Medulla oblongata (tissue), 1 donor: ENCODE measurements around the gene RPSA.
"Not testable (repeated sequence)": the region's sequence is repeated elsewhere in the genome, so short reads cannot be mapped to it uniquely, and the experiment has no call there.

Experiments used
- DNase-seq: peaks from one replicate; pipeline ENCODE4 v3.0.0-alpha.2; 2015; ENCODE audit errors: extremely low spot score

RPSA gene

DNA sequence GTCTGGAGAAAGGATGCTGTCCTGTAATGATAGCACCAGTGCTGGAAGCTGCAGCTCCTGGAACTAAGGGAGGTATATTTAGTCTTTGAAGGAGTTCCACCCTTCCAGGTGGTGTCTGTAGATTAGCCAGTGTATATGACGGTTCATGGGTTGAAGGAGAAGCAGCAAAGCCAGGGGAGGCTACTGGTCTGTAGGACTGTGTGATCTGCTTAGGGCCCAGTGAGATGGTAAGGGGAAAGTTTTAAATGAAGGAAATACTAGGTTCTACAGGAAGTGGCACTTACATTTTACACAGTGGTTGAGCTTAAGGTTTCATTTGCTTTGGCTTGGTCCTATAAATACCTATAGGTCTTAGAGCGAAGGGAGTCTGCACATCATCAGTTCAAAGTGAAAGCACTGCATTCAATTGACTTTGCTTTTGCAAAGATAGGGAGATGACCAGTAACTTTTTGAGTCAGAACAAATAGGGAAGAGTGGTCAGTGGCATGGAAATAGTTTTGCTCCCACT is 17.7 kb upstream of the RPSA start:
- no peak for DNase-seq

GRCh38 chr3:39390181-39390580 is 16.3 kb upstream of the RPSA start:
- DNase-seq: no peak

DNA sequence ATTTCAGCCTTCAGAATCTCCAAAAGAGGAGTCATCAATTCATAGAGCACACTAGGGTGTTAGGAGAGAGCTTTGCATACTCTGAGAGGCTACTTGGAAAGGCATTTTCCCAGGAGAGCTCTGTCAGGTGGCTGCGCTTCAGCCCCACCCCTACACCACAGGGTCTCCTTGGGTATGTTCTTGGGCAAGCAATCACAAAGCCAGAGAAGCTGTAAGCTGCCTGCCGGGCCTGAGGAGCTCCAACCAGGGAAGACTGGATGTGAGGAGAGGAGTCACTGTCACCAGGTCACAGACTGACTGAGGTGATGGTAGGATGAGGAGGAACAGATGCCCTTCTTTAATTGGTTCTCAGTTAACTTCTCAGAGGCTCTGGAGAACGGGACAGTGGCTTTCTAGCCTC is 9.8 kb upstream of the RPSA start:
- no peak for DNase-seq

DNA sequence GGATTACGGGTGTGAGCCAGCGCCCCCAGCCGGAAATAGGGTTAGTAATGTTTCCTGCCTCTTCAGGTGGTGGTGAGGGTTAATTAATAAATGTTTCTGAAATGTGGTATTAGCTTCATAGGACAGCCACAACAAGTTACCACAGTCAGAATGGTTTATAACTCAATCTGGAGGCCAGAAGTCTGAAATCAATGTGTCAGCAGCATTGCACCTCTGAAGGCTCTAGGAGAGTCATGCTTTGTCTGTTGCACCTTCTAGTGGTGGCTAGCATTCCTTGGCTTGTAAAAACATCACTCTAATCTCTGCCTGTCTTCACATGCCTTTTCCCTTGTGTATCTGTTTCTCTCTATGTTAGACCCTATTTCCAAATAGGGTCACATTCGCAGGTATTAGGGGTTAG is 7.8 kb upstream of the RPSA start:
- DNase-seq: no peak

- no peak for DNase-seq
These were observed 4.5 kb upstream of the RPSA start for GRCh38 chr3:39401983-39402382.

- DNase-seq: no peak
These were observed 1.4 kb upstream of the RPSA start for GRCh38 chr3:39404943-39405686.

GRCh38 chr3:39405687-39406367 is 693 bp upstream of the RPSA start:
- no peak for DNase-seq

DNA sequence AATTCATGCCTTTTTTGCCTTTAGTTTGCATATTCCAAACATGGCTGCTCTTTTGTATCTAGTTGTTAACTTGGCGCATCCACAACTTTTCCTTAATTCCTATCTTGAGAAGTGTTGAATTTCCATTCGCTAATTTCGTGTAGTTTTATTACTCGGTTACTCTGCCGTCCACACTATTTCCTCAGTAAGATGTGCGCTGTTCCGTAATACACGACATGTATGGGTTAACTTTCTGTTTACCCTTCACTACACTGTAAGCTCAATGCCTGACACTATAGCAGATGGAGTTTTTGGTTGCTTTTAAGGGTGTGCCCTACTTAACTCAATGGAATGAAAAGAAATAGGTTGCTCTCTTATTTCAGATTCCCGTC is 724 bp downstream of the RPSA start:
- no peak for DNase-seq

DNA sequence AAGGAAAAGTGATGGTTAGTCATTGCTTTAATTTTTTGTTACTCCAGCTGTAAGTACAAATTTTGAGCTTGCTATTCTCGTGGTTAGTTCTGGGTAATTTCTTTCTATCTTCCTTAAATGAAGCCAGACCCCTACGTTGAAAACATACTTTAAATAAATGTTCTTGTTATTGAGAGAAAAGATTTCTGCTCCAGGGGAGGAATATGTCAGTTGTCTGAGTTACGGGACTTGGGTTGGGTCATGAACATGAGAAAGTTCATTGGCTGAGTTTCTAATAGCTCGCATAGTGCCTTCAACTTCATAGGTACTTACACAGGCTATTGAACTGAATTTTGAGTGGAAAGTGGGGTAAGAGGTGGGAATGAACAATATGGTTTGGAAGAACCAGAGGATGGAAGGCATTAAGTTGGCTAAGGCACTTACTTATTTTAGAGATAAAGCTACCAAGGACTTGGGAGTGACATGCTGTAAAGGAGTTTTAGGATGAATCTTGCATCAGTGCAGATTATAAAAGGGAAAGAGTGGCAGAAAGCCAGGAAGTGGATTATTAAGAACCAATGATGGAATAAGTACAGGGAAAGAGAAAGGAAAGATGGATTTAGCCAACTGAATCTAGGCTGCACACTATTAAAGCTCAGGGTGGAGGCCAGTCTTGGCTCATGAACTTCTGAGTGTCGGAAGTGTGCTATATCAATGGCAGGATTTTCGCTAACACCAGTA is 1.4 kb downstream of the RPSA start:
- no peak for DNase-seq

- DNase-seq: no peak
These were observed 2.2 kb downstream of the RPSA start for GRCh38 chr3:39408493-39409372.

GRCh38 chr3:39409514-39410136 is 3.1 kb downstream of the RPSA start:
- DNase-seq: no peak

DNA sequence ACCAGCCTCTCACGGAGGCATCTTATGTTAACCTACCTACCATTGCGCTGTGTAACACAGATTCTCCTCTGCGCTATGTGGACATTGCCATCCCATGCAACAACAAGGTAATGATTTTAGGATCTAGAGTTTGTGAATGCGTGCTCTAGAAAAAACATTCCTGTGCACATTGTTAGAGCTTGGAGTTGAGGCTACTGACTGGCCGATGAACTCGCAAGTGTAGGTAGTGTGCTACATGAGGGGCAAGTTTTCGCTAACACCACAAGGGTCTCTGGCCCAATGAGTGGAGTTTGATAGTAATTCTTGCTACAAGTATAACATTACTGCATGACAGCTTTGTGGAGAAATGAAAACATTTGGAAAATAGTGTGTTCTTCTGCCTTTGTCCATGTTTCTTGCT is 4.4 kb downstream of the RPSA start:
- no peak for DNase-seq

DNA sequence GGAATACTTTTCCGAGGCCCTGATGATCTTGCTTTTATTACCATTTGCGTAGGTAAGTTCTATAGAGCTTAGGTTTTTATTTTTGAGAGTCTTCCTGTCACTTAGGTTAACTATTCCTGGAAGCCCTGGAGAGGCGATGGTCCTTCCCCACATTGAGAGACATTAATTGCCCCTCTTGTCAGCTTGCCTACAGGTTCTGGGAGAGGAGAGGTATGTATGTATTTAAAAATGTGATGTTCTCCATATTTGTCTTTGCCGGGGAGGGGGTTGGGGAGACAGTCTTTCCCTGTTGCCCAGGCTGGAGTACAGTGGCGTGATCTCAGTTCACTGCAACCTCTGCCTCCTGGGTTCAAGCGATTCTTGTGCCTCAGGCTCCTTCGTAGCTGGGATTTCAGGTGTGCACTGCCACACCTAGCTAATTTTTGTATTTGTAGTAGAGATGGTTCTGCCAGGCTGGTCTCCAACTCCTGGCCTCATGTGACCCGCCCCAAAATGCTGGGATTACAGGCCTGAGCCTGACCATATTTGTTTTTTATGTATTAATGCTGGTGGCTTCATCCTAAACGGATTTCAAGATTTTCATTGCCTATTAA is 6.2 kb downstream of the RPSA start:
- DNase-seq: no peak

DNA sequence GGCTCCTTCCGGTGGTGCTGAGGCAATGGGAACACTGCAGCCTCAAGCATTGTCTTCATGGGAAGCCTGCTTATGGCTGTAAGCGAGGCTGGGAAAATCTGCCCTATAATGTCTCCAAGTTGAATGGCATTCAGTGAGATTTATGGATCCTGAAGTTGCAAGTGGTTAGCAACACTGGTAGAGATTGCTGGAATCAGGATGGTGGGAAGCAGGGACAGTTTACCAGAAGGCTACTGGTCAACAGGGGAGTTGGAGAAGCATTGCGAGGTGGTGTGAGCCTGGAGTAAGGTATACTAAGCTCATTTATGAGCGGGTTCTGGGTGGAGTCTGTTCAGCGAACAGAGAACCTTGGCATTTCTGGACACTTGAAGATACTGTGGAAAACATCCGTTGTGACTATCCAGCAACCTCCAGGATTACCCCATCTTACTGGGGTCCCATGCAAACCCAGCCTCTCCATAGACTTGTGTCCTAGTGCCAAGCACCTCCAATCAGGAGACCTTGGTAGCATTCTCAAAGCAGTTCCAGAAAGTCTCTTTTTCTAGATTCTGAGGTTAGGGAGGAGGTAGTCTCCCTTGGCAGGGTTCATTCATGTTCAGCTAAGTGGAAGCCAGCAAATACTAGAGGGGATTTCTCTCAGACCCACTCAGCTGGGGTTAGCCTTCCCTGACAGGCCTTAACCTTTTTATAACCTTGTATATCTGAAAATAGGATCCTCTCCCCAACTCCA is 7.3 kb downstream of the RPSA start:
- DNase-seq: no peak

GRCh38 chr3:39414421-39414907 is 7.9 kb downstream of the RPSA start:
- no peak for DNase-seq

DNA sequence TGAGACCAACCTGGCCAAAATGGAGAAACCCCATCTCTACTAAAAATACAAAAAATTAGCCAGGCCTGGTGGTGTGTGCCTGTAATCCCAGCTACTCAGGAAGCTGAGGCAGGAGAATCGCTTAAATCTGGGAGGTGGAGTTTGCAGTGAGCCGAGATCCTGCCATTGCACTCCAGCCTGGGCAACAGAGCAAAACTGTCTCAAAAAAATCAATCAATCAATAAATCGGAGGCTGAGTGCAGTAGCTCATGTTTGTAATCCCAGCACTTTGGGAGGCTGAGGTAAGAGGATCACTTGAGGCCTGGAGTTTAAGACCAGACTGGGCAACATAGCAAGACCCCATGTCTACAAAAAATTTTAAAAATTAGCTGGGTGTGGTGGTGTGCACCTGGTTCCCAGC is 8.8 kb downstream of the RPSA start:
- DNase-seq: not testable (repeated sequence)

DNA sequence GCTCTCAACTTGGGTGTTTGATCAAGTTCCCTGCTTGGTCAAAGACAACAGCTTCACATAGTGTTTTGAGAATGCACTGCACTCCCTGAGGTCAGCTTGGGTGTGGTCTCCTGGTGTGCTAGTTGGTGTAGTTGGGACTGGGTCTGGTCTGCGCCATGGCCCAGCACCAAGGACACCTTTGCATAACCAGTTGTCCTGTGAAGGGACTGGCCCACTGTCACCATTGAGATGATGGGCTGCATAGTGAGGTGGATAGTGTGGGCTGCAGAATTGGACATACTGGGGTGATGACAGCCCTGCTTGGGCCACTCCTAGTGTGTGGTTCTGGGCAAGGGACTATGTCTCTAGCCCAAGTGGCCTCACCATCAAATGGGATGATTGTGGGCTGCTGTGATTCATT is 9.5 kb downstream of the RPSA start:
- no peak for DNase-seq

GRCh38 chr3:39416998-39417397 is 10.5 kb downstream of the RPSA start:
- DNase-seq: not testable (repeated sequence)

GRCh38 chr3:39418556-39419225 is 12.2 kb downstream of the RPSA start:
- not testable (repeated sequence) for DNase-seq
